Endothelial cell of umbilical vein (primary cell): ENCODE results near the gene ALKBH7. TPM values are rescaled to one million over a fixed set of nuclear protein-coding genes. Genes with fewer than 3 reads are reported as not detected.

Experiments used
- BruUV-seq: library from RNA; stranded (reverse); fragments of 400-500 nt; replicated peaks from 2 replicates; lab custom pipeline; 2021; lab: Mats Ljungman, UMichigan
- CTCF ChIA-PET: fragments of 300-600, 350-600 bp; sonication (Branson Sonifier 250); formaldehyde crosslinking; loops from one replicate; lab custom pipeline; 2021; ENCODE audit warnings: antibody characterized with exemption, inconsistent platforms; lab: Charles Lee
- POLR2A ChIA-PET: fragments of 300-600, 350-600 bp; sonication (Branson Sonifier 250); formaldehyde crosslinking; loops from one replicate; lab custom pipeline; 2021; ENCODE audit warnings: antibody characterized with exemption, inconsistent platforms; lab: Charles Lee
- DNase-seq: peaks from one replicate; pipeline ENCODE4 v3.0.0-alpha.2; 2011; ENCODE audit warnings: low read depth, low spot score
- FAIRE-seq: peaks from 2 replicates; lab custom pipeline; 2011; peaks lifted over from hg19 to GRCh38; lab: Jason Lieb, UNC
- H2AFZ ChIP-seq: 2 replicates; pipeline ENCODE4 v1.6.0; 2012; ENCODE audit warnings: low read depth, low read length, control low read depth, inconsistent platforms
- H3K27ac ChIP-seq: 2 replicates; pipeline ENCODE4 v1.5.1; 2011; ENCODE audit warnings: low read depth, mild to moderate bottlenecking, control low read depth, low read length, moderate library complexity; ENCODE audit not compliant: insufficient read depth
- H3K27me3 ChIP-seq, 2 experiments: 2 replicates each; pipeline versions ENCODE4 v1.6.0 to v1.6.1; 2011; ENCODE audit warnings: low read length in 2 of 2, mixed read lengths in 1 of 2; ENCODE audit not compliant: control insufficient read depth in 2 of 2, insufficient read depth in 2 of 2
- H3K36me3 ChIP-seq, 2 experiments: 2 replicates in 1 of 2; 3 replicates in 1 of 2; pipeline ENCODE4 v1.5.1; 2011; ENCODE audit warnings: low read length in 2 of 2, mild to moderate bottlenecking in 1 of 2, moderate library complexity in 1 of 2; ENCODE audit not compliant: control insufficient read depth in 2 of 2, insufficient read depth in 2 of 2; ENCODE audit errors: extremely low read depth in 1 of 2
- H3K4me1 ChIP-seq: 3 replicates; pipeline ENCODE4 v1.5.1; 2011; ENCODE audit warnings: mild to moderate bottlenecking, low read length; ENCODE audit not compliant: control insufficient read depth, insufficient read depth; ENCODE audit errors: extremely low read depth
- H3K4me2 ChIP-seq: 2 replicates; pipeline ENCODE4 v1.6.1; 2011; ENCODE audit warnings: low read length, control low read depth, mixed read lengths; ENCODE audit not compliant: insufficient read depth
- H3K4me3 ChIP-seq, 3 experiments: fragments of 200-600 bp in 1 of 3; sonication (generic), shearing (Covaris generic) in 1 of 3; replicated peaks in 1 of 3; 2 replicates each; pipeline ENCODE4 v1.5.1; 2011 to 2016; ENCODE audit warnings: control low read depth in 3 of 3, low read length in 3 of 3, mild to moderate bottlenecking in 2 of 3, inconsistent platforms in 1 of 3, low read depth in 1 of 3, moderate library complexity in 1 of 3; ENCODE audit not compliant: insufficient read depth in 1 of 3
- H3K79me2 ChIP-seq: 2 replicates; pipeline ENCODE4 v1.6.0; 2012; ENCODE audit warnings: low read length, inconsistent platforms; ENCODE audit not compliant: control insufficient read depth, insufficient read depth
- H3K9ac ChIP-seq: replicated peaks from 2 replicates; pipeline ENCODE3; 2011; ENCODE audit warnings: low read length, control low read depth; ENCODE audit not compliant: insufficient read depth; ENCODE audit errors: extremely low read depth
- H3K9me1 ChIP-seq: replicated peaks from 3 replicates; pipeline ENCODE4 v1.6.0; 2011; ENCODE audit warnings: mild to moderate bottlenecking, low read length; ENCODE audit not compliant: control insufficient read depth, insufficient read depth; ENCODE audit errors: extremely low read depth
- H3K9me3 ChIP-seq: replicated peaks from 2 replicates; pipeline ENCODE4 v1.5.1; 2012; ENCODE audit warnings: low read length, inconsistent platforms; ENCODE audit not compliant: control insufficient read depth, insufficient read depth
- H4K20me1 ChIP-seq: replicated peaks from 2 replicates; pipeline ENCODE3; 2011; ENCODE audit warnings: mild to moderate bottlenecking, low read length; ENCODE audit not compliant: control insufficient read depth, insufficient read depth; ENCODE audit errors: extremely low read depth
- CTCF ChIP-seq, 2 donors: IDR thresholded peaks; 1 replicate in 1 of 2; 2 replicates in 1 of 2; pipeline ENCODE4 v1.5.1; 2011; ENCODE audit warnings: low read length in 2 of 2, mild to moderate bottlenecking in 2 of 2, moderate library complexity in 2 of 2, control low read depth in 1 of 2, inconsistent platforms in 1 of 2, low read depth in 1 of 2; ENCODE audit not compliant: insufficient read depth in 1 of 2; ENCODE audit errors: extremely low read depth in 1 of 2
- EZH2 ChIP-seq: IDR thresholded peaks from 2 replicates; pipeline ENCODE4 v1.6.1; 2012; ENCODE audit warnings: borderline replicate concordance, low read depth, mild to moderate bottlenecking, moderate library complexity, low read length, inconsistent platforms; ENCODE audit not compliant: severe bottlenecking
- FOS ChIP-seq: IDR thresholded peaks from 2 replicates; pipeline ENCODE4 v1.6.1; 2011; ENCODE audit warnings: mild to moderate bottlenecking, low read length, moderate library complexity, borderline replicate concordance; ENCODE audit not compliant: insufficient read depth
- GATA2 ChIP-seq: IDR thresholded peaks from 2 replicates; pipeline ENCODE4 v1.7.0; 2011; ENCODE audit warnings: low read depth, mild to moderate bottlenecking, moderate library complexity, mixed read lengths, low read length; ENCODE audit not compliant: insufficient read length, insufficient read depth
- JUN ChIP-seq: IDR thresholded peaks from 2 replicates; pipeline ENCODE4 v1.6.1; 2011; ENCODE audit warnings: borderline replicate concordance, low read depth; ENCODE audit not compliant: insufficient read length, insufficient read depth
- MAX ChIP-seq: IDR thresholded peaks from 2 replicates; pipeline ENCODE4 v1.6.1; 2011; ENCODE audit not compliant: insufficient read depth, insufficient read length
- MYC ChIP-seq: IDR thresholded peaks from one replicate; pipeline ENCODE4 v1.6.1; 2011; ENCODE audit warnings: mild to moderate bottlenecking, low read depth, low read length
- POLR2A ChIP-seq: IDR thresholded peaks from 2 replicates; pipeline ENCODE4 v1.6.1; 2012; ENCODE audit warnings: low read depth, mild to moderate bottlenecking, control low read depth, low read length
- POLR2AphosphoS5 ChIP-seq: IDR thresholded peaks from 2 replicates; pipeline ENCODE4 v1.6.1; 2012; ENCODE audit warnings: low read depth, mild to moderate bottlenecking, control low read depth, low read length, moderate library complexity; ENCODE audit not compliant: insufficient read depth
- dilution Hi-C: fragments of 300-500 bp; cut with MboI; formaldehyde crosslinking; loops from one replicate; pipeline ENCODE4 v1.15.0; 2019; ENCODE audit warnings: low sequenced_read_pairs; ENCODE audit not compliant: extremely low pct_ligation_motif_present
- intact Hi-C: fragments of 100-400 bp; cut with micrococcal nuclease; formaldehyde crosslinking; loops from one replicate; pipeline ENCODE4 v1.10.0; 2022
- polyA plus RNA-seq, 4 experiments: library from polyadenylated mRNA; depleted of rRNA in 3 of 4; stranded (reverse) in 3 of 4; unstranded in 1 of 4; fragments of >200 nt; gene quantifications; 2 replicates each; pipeline versions ENCODE4 v1.2.1 to v1.2.3, GENCODE V29; 2011 to 2012; ENCODE audit warnings: missing spikeins in 1 of 4
- total RNA-seq: library from RNA; stranded (reverse); gene quantifications from 2 replicates; pipeline ENCODE4 v1.2.3, GENCODE V29; 2021

The ALKBH7 gene
- total and polyA plus RNA-seq, 2 donors (not counting 3 experiments of a cell fraction or from before 2014, with no cell fraction given): 48.8 to 59.4 TPM

GRCh38 chr19:6324757-6325156 is 47.8 kb upstream of the ALKBH7 start:
- Histone ChIP-seq H3K9me3 (no peaks in the 10 kb centered on the region), H3K36me3 (no peaks in the 10 kb centered on the region), H3K4me1 (no peaks in the 10 kb centered on the region), H3K4me2 (no peak overlapping the region), H3K4me3 (no peak overlapping the region), H3K79me2 (no peaks in the 10 kb centered on the region), H3K27me3 (no peaks in the 10 kb centered on the region), H2AFZ (no peak overlapping the region), H3K9ac (no peak overlapping the region), H3K27ac (no peak overlapping the region), H3K9me1 (no peaks in the 10 kb centered on the region), H4K20me1 (no peaks in the 10 kb centered on the region)
- POLR2A ChIA-PET: no interaction called here
- intact Hi-C loops (no loop called here), dilution Hi-C loops (no loop called here)
- CTCF ChIA-PET: no interaction called here
- DNase-seq (no peak), FAIRE-seq (no peak)
- BruUV-seq: no TSS peak
- TF ChIP-seq POLR2A (no peak), EZH2 (no peak), MAX (no peak), FOS (no peak), GATA2 (no peak)

GRCh38 chr19:6325614-6326013 is 47.0 kb upstream of the ALKBH7 start:
- Histone ChIP-seq H3K4me2 (no peak overlapping the region), H3K9me3 (no peaks in the 10 kb centered on the region), H3K4me1 (no peaks in the 10 kb centered on the region), H3K79me2 (no peaks in the 10 kb centered on the region), H3K4me3 (no peak overlapping the region), H3K9ac (no peak overlapping the region), H3K36me3 (no peaks in the 10 kb centered on the region), H4K20me1 (no peaks in the 10 kb centered on the region), H2AFZ (no peak overlapping the region), H3K27ac (no peak overlapping the region), H3K27me3 (peaks cover 0 to 2% of the 10 kb centered on the region in 2 experiments), H3K9me1 (no peaks in the 10 kb centered on the region)
- CTCF ChIA-PET: no interaction called here
- POLR2A ChIA-PET: no interaction called here
- TF ChIP-seq CTCF (IDR thresholded peaks at IDR 0.05; ENCODE audit: extremely low read depth in 1 of 2, insufficient read depth in 1 of 2, low read depth in 1 of 2, low read length in 2 of 2) (no peak), EZH2 (no peak), MAX (no peak), POLR2AphosphoS5 (no peak), JUN (no peak), MYC (no peak), POLR2A (no peak), GATA2 (no peak), FOS (no peak)
- no TSS peak for BruUV-seq
- dilution Hi-C loops (no loop called here), intact Hi-C loops (no loop called here)
- DNase-seq: no peak
- FAIRE-seq: no peak
